ENCODE results near the gene TREH.

- no peak for TF ChIP-seq POLR2A (IDR thresholded peaks at IDR 0.05)
- TF ChIP-seq CTCF (IDR thresholded peaks at IDR 0.05) = no peak
- no peak for TF ChIP-seq POLR2AphosphoS5 (IDR thresholded peaks at IDR 0.05)
- TF ChIP-seq EP300 (IDR thresholded peaks at IDR 0.05) = no peak
Measured at GRCh38 chr11:118641397-118642019, 37.9 kb downstream of the TREH start.

Measured in stomach (tissue), 4 donors.